Fibroblast of lung (primary cell): Measurements from ENCODE around the gene RASA4B.

ENCODE experiments used
- EZH2 ChIP-seq: IDR thresholded peaks from 2 replicates; pipeline ENCODE4 v1.5.1; 2012; ENCODE audit warnings: low read length, control low read depth, mild to moderate bottlenecking; ENCODE audit errors: missing control alignments
- TF ChIP-seq, protein P1 (sequence below), 2 donors: IDR thresholded peaks in 1 of 2; conservative IDR thresholded peaks in 1 of 2; 1 replicate in 1 of 2; 2 replicates in 1 of 2; pipeline ENCODE4 v1.5.1; 2011 to 2012; ENCODE audit warnings: low read length in 2 of 2, control low read depth in 1 of 2, inconsistent platforms in 1 of 2, low read depth in 1 of 2, mild to moderate bottlenecking in 1 of 2

DNA sequence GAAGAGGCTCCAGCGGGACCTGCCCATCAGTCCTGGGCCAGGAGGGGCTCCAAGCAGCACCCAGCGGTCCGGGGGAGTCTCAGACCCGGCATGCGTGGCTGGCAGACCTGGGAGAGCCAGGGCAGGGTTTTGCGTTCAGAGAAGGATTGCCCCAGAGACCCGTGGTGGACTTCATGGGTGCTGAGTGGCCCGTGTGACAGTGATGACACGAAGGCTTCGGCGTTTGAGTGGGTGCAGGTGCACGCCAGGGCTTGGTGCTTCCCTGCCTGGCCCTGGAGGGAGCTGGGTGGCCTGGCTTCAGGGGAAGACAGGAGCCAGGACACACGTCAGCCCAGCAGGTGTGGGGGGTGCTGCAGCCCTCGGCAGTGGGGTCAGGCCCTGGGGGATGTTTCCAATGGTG is 70.3 kb downstream of the RASA4B start:
- TF ChIP-seq, protein P1, sequence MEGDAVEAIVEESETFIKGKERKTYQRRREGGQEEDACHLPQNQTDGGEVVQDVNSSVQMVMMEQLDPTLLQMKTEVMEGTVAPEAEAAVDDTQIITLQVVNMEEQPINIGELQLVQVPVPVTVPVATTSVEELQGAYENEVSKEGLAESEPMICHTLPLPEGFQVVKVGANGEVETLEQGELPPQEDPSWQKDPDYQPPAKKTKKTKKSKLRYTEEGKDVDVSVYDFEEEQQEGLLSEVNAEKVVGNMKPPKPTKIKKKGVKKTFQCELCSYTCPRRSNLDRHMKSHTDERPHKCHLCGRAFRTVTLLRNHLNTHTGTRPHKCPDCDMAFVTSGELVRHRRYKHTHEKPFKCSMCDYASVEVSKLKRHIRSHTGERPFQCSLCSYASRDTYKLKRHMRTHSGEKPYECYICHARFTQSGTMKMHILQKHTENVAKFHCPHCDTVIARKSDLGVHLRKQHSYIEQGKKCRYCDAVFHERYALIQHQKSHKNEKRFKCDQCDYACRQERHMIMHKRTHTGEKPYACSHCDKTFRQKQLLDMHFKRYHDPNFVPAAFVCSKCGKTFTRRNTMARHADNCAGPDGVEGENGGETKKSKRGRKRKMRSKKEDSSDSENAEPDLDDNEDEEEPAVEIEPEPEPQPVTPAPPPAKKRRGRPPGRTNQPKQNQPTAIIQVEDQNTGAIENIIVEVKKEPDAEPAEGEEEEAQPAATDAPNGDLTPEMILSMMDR (conservative IDR thresholded peaks at IDR 0.05 in 1 of 2, IDR thresholded peaks at IDR 0.05 in 1 of 2; ENCODE audit: low read depth in 1 of 2, low read length in 2 of 2): no peak
- TF ChIP-seq EZH2: no peak
